CD14-positive monocyte (primary cell): ENCODE data around the gene UNC13B. TPM values are rescaled to one million over a fixed set of nuclear protein-coding genes. Genes with fewer than 3 reads are reported as not detected.

Experiments used
- DNase-seq, 3 donors: peaks; one replicate each; pipeline ENCODE4 v3.0.0-alpha.2; 2011 to 2022
- H2AFZ ChIP-seq: 2 replicates; pipeline ENCODE4 v1.6.0; 2012; ENCODE audit warnings: mild to moderate bottlenecking, low read depth, low read length, inconsistent platforms; ENCODE audit not compliant: insufficient read depth, poor library complexity, severe bottlenecking
- H3K27ac ChIP-seq, 2 donors: 1 replicate in 1 of 2; 2 replicates in 1 of 2; pipeline ENCODE4 v1.5.1; 2012 to 2013; ENCODE audit warnings: low read length in 2 of 2, control low read depth in 1 of 2, inconsistent platforms in 1 of 2, low read depth in 1 of 2, mild to moderate bottlenecking in 1 of 2
- H3K27me3 ChIP-seq, 2 donors: one replicate each; pipeline versions ENCODE4 v1.6.0 to v1.6.1; 2011 to 2013; ENCODE audit warnings: low read length in 2 of 2; ENCODE audit not compliant: control insufficient read depth in 2 of 2, insufficient read depth in 2 of 2
- H3K36me3 ChIP-seq, 2 donors: replicated peaks in 1 of 2; 1 replicate in 1 of 2; 2 replicates in 1 of 2; pipeline versions ENCODE4 v1.5.1 to v1.6.1; 2012 to 2013; ENCODE audit warnings: low read length in 2 of 2, control low read depth in 1 of 2, inconsistent platforms in 1 of 2, mild to moderate bottlenecking in 1 of 2; ENCODE audit not compliant: insufficient read depth in 2 of 2, control insufficient read depth in 1 of 2
- H3K4me1 ChIP-seq, 2 donors: 1 replicate in 1 of 2; 2 replicates in 1 of 2; pipeline versions ENCODE4 v1.5.1 to v1.6.1; 2012 to 2013; ENCODE audit warnings: low read length in 2 of 2, control low read depth in 1 of 2, inconsistent platforms in 1 of 2, mild to moderate bottlenecking in 1 of 2, moderate library complexity in 1 of 2; ENCODE audit not compliant: insufficient read depth in 2 of 2, control insufficient read depth in 1 of 2
- H3K4me2 ChIP-seq: replicated peaks from 2 replicates; pipeline ENCODE3; 2012; ENCODE audit warnings: low read length, moderate library complexity, mild to moderate bottlenecking; ENCODE audit not compliant: poor library complexity, severe bottlenecking; ENCODE audit errors: extremely low read depth
- H3K4me3 ChIP-seq, 3 experiments: fragments of 200-600 bp in 1 of 3; sonication (generic) in 1 of 3; replicated peaks in 1 of 3; 1 replicate in 2 of 3; 2 replicates in 1 of 3; pipeline ENCODE4 v1.5.1; 2011 to 2013; ENCODE audit warnings: low read length in 3 of 3, mild to moderate bottlenecking in 3 of 3, control low read depth in 2 of 3, low read depth in 2 of 3, inconsistent platforms in 1 of 3, moderate library complexity in 1 of 3
- H3K79me2 ChIP-seq: 2 replicates; pipeline ENCODE4 v1.6.0; 2012; ENCODE audit warnings: mild to moderate bottlenecking, control low read depth, inconsistent platforms, low read length, moderate library complexity; ENCODE audit not compliant: insufficient read depth
- H3K9ac ChIP-seq: 2 replicates; pipeline ENCODE4 v1.6.0; 2017; ENCODE audit warnings: low read length, mild to moderate bottlenecking; ENCODE audit not compliant: insufficient read depth, poor library complexity, severe bottlenecking
- H3K9me3 ChIP-seq, 2 donors: replicated peaks in 1 of 2; 1 replicate in 1 of 2; 2 replicates in 1 of 2; pipeline versions ENCODE4 v1.5.1 to v1.6.1; 2012 to 2013; ENCODE audit warnings: low read length in 2 of 2, control low read depth in 1 of 2; ENCODE audit not compliant: control insufficient read depth in 1 of 2, insufficient read depth in 1 of 2
- H4K20me1 ChIP-seq: 2 replicates; pipeline ENCODE4 v1.6.0; 2012; ENCODE audit warnings: mild to moderate bottlenecking, low read length, control low read depth, moderate library complexity; ENCODE audit not compliant: insufficient read depth
- H3K27ac Mint-ChIP-seq, 7 donors: one replicate each; pipeline ENCODE4 v1.8.0; 2020; ENCODE audit warnings: mild to moderate bottlenecking in 7 of 7, mixed read lengths in 7 of 7, moderate library complexity in 6 of 7, inconsistent platforms in 2 of 7
- H3K27me3 Mint-ChIP-seq, 3 donors: one replicate each; pipeline ENCODE4 v1.8.0; 2021 to 2022; ENCODE audit warnings: low read depth in 3 of 3, mild to moderate bottlenecking in 3 of 3, mixed read lengths in 3 of 3, moderate library complexity in 3 of 3, inconsistent platforms in 1 of 3
- H3K36me3 Mint-ChIP-seq, 2 donors: one replicate each; pipeline ENCODE4 v1.8.0; 2020; ENCODE audit warnings: mixed read lengths in 2 of 2, inconsistent platforms in 1 of 2, mild to moderate bottlenecking in 1 of 2
- H3K4me1 Mint-ChIP-seq: one replicate; pipeline ENCODE4 v1.8.0; 2020; ENCODE audit warnings: mild to moderate bottlenecking, mixed read lengths
- H3K4me3 Mint-ChIP-seq, 2 donors: one replicate each; pipeline ENCODE4 v1.8.0; 2020; ENCODE audit warnings: mild to moderate bottlenecking in 2 of 2, mixed read lengths in 2 of 2, moderate library complexity in 1 of 2
- H3K9me3 Mint-ChIP-seq, 7 donors: one replicate each; pipeline ENCODE4 v1.8.0; 2020 to 2022; ENCODE audit warnings: mixed read lengths in 7 of 7, mild to moderate bottlenecking in 6 of 7, moderate library complexity in 6 of 7, inconsistent platforms in 2 of 7
- WGBS: methylation state at CpG from one replicate; pipeline ENCODE4 v1.1.5; 2013; ENCODE audit warnings: missing lambda C conversion rate; ENCODE audit not compliant: insufficient coverage; 5-methylcytosine and 5-hydroxymethylcytosine counted together
- intact Hi-C, 2 donors: fragments of 100-400 bp; cut with micrococcal nuclease; formaldehyde crosslinking; loops; one replicate each; pipeline versions ENCODE4 v1.15.0 to v1.15.1; 2023
- polyA plus RNA-seq, 3 donors: library from polyadenylated mRNA; depleted of rRNA in 1 of 3; unstranded in 2 of 3; stranded (reverse) in 1 of 3; fragments of 300-500 nt in 2 of 3; fragments of >200 nt in 1 of 3; fragmentation: Illumina TruSeq in 2 of 3; gene quantifications; 1 replicate in 2 of 3; 2 replicates in 1 of 3; pipeline ENCODE4 v1.2.3, GENCODE V29; 2012 to 2021
- TF ChIP-seq, protein P1 (sequence below): fragments of 200-600 bp; IDR thresholded peaks from one replicate; pipeline ENCODE4 v1.8.0; 2022; ENCODE audit warnings: antibody characterized with exemption, mild to moderate bottlenecking

Gene UNC13B
- polyA plus RNA-seq, 3 donors: 0.41 to 0.81 (median 0.66) TPM

DNA sequence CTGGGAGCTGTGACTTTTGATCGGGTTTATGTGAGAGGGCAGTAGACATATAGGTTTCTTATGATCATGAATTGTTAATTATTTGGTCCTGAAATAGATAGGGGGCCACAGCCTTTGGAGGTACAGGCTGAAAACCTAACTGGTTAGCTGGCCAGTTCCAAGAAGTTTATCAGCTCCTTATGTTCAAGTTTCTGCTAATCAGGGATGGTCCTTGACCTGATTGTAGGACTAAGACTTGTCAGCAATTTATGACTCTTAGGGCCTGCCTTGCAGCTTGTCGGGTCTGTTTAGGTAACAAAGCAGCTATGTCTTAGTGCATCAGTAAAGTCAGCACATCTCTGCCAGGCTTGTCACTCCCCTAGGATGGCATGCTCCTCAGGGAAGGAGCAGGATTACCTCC is 176.3 kb downstream of the UNC13B start:
- DNase-seq: no peak
- no peaks in the 10 kb centered on the region for H3K36me3 Mint-ChIP-seq
- H3K9me3 ChIP-seq: no peaks in the 10 kb centered on the region
- no peaks in the 10 kb centered on the region for H3K79me2 ChIP-seq
- no peaks in the 10 kb centered on the region for H3K27me3 ChIP-seq
- TF ChIP-seq, protein P1, sequence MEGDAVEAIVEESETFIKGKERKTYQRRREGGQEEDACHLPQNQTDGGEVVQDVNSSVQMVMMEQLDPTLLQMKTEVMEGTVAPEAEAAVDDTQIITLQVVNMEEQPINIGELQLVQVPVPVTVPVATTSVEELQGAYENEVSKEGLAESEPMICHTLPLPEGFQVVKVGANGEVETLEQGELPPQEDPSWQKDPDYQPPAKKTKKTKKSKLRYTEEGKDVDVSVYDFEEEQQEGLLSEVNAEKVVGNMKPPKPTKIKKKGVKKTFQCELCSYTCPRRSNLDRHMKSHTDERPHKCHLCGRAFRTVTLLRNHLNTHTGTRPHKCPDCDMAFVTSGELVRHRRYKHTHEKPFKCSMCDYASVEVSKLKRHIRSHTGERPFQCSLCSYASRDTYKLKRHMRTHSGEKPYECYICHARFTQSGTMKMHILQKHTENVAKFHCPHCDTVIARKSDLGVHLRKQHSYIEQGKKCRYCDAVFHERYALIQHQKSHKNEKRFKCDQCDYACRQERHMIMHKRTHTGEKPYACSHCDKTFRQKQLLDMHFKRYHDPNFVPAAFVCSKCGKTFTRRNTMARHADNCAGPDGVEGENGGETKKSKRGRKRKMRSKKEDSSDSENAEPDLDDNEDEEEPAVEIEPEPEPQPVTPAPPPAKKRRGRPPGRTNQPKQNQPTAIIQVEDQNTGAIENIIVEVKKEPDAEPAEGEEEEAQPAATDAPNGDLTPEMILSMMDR: no peak
- H3K4me3 Mint-ChIP-seq: no peak overlapping the region
- H3K4me1 ChIP-seq: peaks cover 0 to 8% of the 10 kb centered on the region in 2 donors
- H3K9me3 Mint-ChIP-seq: no peaks in the 10 kb centered on the region
- WGBS: no CpG with 5 or more reads among the region's 2 CpGs
- H3K9ac ChIP-seq: no peak overlapping the region
- H3K27me3 Mint-ChIP-seq: peaks cover 0 to 2% (median 0%) of the 10 kb centered on the region in 3 donors
- no peaks in the 10 kb centered on the region for H3K36me3 ChIP-seq
- H3K4me3 ChIP-seq: no peak overlapping the region
- no peak overlapping the region for H2AFZ ChIP-seq
- intact Hi-C loops: no loop called here
- peaks cover 9% of the 10 kb centered on the region for H3K4me1 Mint-ChIP-seq
- no peak overlapping the region for H3K4me2 ChIP-seq
- no peak overlapping the region for H3K27ac Mint-ChIP-seq
- no peaks in the 10 kb centered on the region for H4K20me1 ChIP-seq
- no peak overlapping the region for H3K27ac ChIP-seq

DNA sequence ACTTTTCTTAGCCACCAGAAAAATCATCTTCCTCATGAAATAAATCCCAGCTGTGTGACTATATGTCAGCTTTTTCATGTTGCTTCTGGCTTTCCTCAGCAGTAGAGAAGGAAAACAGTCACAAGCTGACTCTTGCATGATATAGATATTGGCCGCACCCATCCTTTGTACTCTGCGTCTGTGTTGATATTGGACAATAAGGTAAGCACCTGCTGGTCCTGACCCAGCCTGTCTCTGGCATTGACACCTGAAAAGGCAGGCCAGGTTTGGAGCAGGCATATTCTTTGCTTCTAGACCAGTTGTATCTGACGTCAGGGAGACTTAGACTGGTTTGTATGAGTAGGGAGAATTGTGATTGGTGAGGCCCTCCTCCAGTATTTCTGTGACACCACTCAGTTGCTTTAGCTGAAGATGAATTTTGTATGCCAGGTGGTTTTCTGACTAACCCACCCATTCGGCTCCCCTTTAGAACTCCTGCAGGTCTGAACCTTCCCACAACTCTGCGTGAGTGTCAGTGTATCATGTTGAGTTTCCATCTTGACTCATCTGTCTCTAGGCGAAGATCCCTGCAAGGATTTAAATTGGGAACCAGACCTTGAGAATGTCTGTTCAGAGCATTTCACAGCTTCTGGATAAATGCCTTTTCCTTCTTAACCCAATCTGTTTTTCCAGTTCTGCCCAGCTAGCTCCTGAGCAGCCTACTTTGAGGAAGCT is 176.9 kb downstream of the UNC13B start:
- no peak overlapping the region for H3K27ac Mint-ChIP-seq
- H4K20me1 ChIP-seq: no peaks in the 10 kb centered on the region
- no peak overlapping the region for H3K4me3 ChIP-seq
- H3K36me3 Mint-ChIP-seq: no peaks in the 10 kb centered on the region
- no peak overlapping the region for H3K4me2 ChIP-seq
- H3K4me1 Mint-ChIP-seq: peaks cover 9% of the 10 kb centered on the region
- H2AFZ ChIP-seq: no peak overlapping the region
- intact Hi-C loops: no loop called here
- no peak overlapping the region for H3K4me3 Mint-ChIP-seq
- H3K4me1 ChIP-seq: peaks cover 0 to 8% of the 10 kb centered on the region in 2 donors
- peaks cover 0 to 2% (median 0%) of the 10 kb centered on the region in 3 donors for H3K27me3 Mint-ChIP-seq
- TF ChIP-seq, protein P1: no peak
- DNase-seq: no peak
- no peaks in the 10 kb centered on the region for H3K9me3 Mint-ChIP-seq
- no peaks in the 10 kb centered on the region for H3K36me3 ChIP-seq
- H3K79me2 ChIP-seq: no peaks in the 10 kb centered on the region
- H3K27ac ChIP-seq: no peak overlapping the region
- H3K9ac ChIP-seq: no peak overlapping the region
- WGBS: 94% methylated on average over 3 of the region's 6 CpGs
- H3K9me3 ChIP-seq: no peaks in the 10 kb centered on the region
- H3K27me3 ChIP-seq: no peaks in the 10 kb centered on the region
